ENCODE measurements around the gene ACKR1. TPM values are rescaled to one million over a fixed set of nuclear protein-coding genes. Genes with fewer than 3 reads are reported as not detected.

Gene ACKR1
- 100 to 1,000 TPM in 2 of 4 donors, 10 to 100 TPM in 2; 27.9 to 180 (median 94.4) TPM for total RNA-seq

DNA sequence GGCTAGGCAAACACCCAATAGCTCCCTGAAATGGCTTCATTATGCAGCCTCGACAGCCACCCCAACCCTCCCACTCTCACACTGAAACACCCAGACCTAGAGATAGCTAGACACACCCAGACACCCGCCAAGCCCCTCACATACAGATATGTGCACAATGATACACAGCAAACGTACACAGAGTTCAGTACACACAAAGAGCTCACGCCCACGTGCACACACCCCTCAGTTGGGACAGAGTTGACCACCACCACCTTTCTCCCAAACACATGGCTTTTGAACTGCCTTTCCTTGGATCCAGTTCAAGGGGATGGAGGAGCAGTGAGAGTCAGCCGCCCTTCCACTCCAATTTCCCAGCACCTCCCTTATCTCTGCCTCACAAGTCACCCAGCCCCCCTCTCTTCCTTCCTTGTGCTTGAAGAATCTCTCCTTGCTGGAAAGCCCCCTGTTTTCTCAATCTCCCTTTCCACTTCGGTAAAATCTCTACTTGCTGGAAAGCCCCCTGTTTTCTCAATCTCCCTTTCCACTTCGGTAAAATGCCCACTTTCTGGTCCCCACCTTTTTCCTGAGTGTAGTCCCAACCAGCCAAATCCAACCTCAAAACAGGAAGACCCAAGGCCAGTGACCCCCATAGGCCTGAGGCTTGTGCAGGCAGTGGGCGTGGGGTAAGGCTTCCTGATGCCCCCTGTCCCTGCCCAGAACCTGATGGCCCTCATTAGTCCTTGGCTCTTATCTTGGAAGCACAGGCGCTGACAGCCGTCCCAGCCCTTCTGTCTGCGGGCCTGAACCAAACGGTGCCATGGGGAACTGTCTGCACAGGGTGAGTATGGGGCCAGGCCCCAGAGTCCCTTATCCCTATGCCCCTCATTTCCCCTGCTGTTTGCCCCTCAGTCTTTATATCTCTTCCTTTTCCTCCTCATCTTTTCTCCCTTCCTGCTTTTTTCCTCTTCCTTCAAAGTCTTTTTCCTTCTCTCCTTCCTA is at the start of gene ACKR1:
Gene ACKR1 (plus strand): TSS at position 715 of the 981 bp plus-strand sequence. CDS start 85 bp downstream, at position 800.
- H3K27ac ChIP-seq = peak within 1 kb of the TSS in 3 of 4 donors; percentile 0 to 42 (median 32)
- peaks cover 0 to 15% of the 10 kb centered on the region in 2 donors for H3K36me3 ChIP-seq
- peak within 1 kb of the TSS in 1 of 2 donors; percentile 45 for H3K4me3 ChIP-seq
- H3K27me3 ChIP-seq = peaks cover 70% of the 10 kb centered on the region
- WGBS, 2 donors (ENCODE audit: low coverage in 1 of 2) = 27 to 66% methylated on average over 7 to 8 of the region's 13 CpGs
- H3K9me3 ChIP-seq = no peaks in the 10 kb centered on the region
- peak; percentile 37 for ATAC-seq
- no peaks in the 10 kb centered on the region for H3K4me1 ChIP-seq
- TF ChIP-seq EP300 (IDR thresholded peaks at IDR 0.05) (no peak), POLR2A (IDR thresholded peaks at IDR 0.05) (peak in 1 of 2 donors; percentile 17), CTCF (IDR thresholded peaks at IDR 0.05) (no peak), POLR2AphosphoS5 (IDR thresholded peaks at IDR 0.05) (no peak)

DNA sequence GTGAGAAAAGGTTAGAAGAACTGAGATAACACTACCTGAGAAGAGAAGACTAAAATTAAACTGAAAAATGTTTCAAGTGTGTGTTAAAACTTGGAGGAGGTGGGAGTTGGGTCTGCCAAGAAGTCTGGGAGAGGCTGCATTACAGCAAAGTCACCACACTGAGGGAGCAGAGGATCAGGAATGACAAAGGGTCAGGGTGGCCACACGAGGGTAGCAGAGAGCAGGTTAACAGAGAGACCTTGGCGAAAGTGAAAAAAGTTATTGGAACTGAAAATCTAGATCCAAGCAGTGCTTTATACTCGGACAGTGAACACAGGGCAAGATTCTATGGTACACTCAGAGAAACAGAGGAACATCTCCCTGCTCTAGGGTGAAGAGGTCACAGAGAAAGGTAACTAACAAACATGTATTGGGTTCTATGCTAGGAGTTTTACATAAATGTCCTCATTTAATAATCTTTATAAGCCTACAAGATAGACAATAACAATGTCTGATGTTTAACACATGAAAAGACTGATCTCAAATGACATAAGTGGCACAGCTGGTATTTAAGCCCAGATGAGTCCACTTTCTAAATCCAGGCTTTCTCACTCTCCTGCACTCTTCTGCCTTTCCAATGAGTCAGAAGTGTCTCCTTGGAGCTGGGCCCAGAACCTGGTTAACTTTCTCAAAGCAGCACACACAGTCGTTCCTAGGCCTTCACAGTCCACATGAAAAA is 43.5 kb upstream of the ACKR1 start:
- Histone ChIP-seq H3K27ac (peak overlapping the region in 3 of 4 donors; percentile 61 to 72 (median 62)), H3K36me3 (no peaks in the 10 kb centered on the region), H3K4me3 (no peak overlapping the region), H3K4me1 (peaks cover 0 to 12% (median 5%) of the 10 kb centered on the region in 3 donors), H3K27me3 (peaks cover 14% of the 10 kb centered on the region), H3K9me3 (peaks cover 0 to under 1% (median 0%) of the 10 kb centered on the region in 3 donors)
- no peak for TF ChIP-seq EP300 (IDR thresholded peaks at IDR 0.05)
- peak; percentile 39 for TF ChIP-seq POLR2AphosphoS5 (IDR thresholded peaks at IDR 0.05)
- peak; percentile 86 to 98 (median 96) for TF ChIP-seq CTCF (IDR thresholded peaks at IDR 0.05)
- ATAC-seq = peak; percentile 93
- 0% methylated on average over 3 to 4 of the region's 4 CpGs for WGBS, 2 donors (ENCODE audit: low coverage in 1 of 2)

DNA sequence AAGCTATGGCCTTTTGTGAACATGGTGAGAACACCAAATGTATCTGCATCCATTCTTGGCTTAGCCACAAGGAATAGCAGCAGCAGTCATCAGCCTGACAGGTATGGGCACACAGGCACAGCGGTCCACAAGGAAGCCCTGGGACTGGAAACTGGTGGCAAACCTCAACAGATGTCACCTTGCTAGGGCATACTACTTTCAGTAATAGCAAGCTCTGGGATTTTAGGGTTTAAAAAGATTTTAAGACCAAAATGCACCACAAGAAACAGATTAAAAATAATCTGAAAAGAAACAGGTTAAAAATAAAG is 43.0 kb upstream of the ACKR1 start:
- 60 to 100% methylated on average over 1 of the region's 1 CpG for WGBS, 2 donors (ENCODE audit: low coverage in 1 of 2)
- no peak overlapping the region for H3K4me3 ChIP-seq
- no peaks in the 10 kb centered on the region for H3K36me3 ChIP-seq
- H3K4me1 ChIP-seq = peaks cover 0 to 12% (median 5%) of the 10 kb centered on the region in 3 donors
- no peak for ATAC-seq
- peak overlapping the region in 2 of 4 donors; percentile 61 to 62 for H3K27ac ChIP-seq
- TF ChIP-seq POLR2A (IDR thresholded peaks at IDR 0.05) (no peak), POLR2AphosphoS5 (IDR thresholded peaks at IDR 0.05) (no peak), EP300 (IDR thresholded peaks at IDR 0.05) (no peak), CTCF (IDR thresholded peaks at IDR 0.05) (no peak)
- no peaks in the 10 kb centered on the region for H3K9me3 ChIP-seq
- H3K27me3 ChIP-seq = peaks cover 14% of the 10 kb centered on the region

DNA sequence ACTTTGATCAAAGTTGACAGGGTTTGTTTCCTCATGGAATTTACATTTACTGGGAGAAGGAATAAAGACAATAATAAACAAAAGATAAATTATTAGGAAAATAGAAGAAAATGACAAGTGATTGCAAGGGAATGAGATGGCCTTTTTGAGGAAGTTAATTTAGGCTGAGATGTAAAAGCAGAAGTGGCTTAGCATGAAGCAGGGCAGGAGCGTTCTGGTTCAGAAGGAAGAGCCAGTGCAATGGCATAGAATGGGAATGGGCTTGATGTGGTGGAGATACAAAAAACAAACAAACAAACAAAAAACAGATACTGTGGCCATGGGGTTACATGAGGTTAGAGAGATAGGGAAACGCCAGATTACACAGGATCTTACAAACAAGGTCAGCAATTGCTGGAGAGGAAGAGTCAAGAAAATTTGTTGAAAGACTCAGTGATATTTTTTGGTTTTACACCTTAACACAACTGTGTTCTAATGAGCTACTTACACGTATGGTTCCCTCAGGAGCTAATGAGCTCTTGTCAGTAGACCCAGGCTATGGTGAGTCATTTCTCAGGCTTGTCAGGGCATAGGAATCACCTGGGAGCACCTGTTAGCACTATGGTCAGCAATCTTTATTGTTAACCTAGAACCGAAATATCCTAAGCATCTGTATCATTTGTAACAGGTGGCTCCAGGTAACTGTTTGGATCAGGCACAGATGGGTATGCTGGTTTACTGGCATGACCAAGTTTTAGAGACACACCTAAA is 42.0 kb upstream of the ACKR1 start:
- Histone ChIP-seq H3K36me3 (no peaks in the 10 kb centered on the region), H3K4me3 (no peak overlapping the region), H3K9me3 (no peaks in the 10 kb centered on the region), H3K27ac (no peak overlapping the region), H3K27me3 (peaks cover 13% of the 10 kb centered on the region), H3K4me1 (peaks cover 0 to 12% (median 5%) of the 10 kb centered on the region in 3 donors)
- no peak for ATAC-seq
- TF ChIP-seq POLR2AphosphoS5 (IDR thresholded peaks at IDR 0.05) (no peak), POLR2A (IDR thresholded peaks at IDR 0.05) (no peak), CTCF (IDR thresholded peaks at IDR 0.05) (no peak), EP300 (IDR thresholded peaks at IDR 0.05) (no peak)
- 76 to 86% methylated on average over 3 to 4 of the region's 4 CpGs for WGBS, 2 donors (ENCODE audit: low coverage in 1 of 2)
